ENCODE results near the gene RHCE. TPM values are rescaled to one million over a fixed set of nuclear protein-coding genes. Genes with fewer than 3 reads are reported as not detected.

The RHCE gene
- total RNA-seq, 4 donors from 2014 or later, result not detected

Other genes with a start within 250 kb of the RHCE start
- 10 to 100 TPM in 3 of 4 donors, 1 to 10 TPM in 1; 2.8 to 63.1 (median 36.6) TPM for gene SYF2, start 188.3 kb downstream of the RHCE start, total RNA-seq
- gene RSRP1, start 173.4 kb downstream of the RHCE start, total RNA-seq, result 100 to 1,000 TPM; 231 to 467 (median 279) TPM
- gene RHD, start 148.3 kb downstream of the RHCE start, total RNA-seq, result not detected
- 100 to 1,000 TPM in 2 of 4 donors, 10 to 100 TPM in 2; 21.7 to 108 (median 74.6) TPM for gene TMEM50A, start 82.5 kb downstream of the RHCE start, total RNA-seq
- 10 to 100 TPM; 11.3 to 24.9 (median 19.0) TPM for gene MACO1, start 10.1 kb upstream of the RHCE start, total RNA-seq
- gene LDLRAP1, start 122.8 kb upstream of the RHCE start, total RNA-seq, result 10 to 100 TPM; 24.9 to 75.6 (median 37.8) TPM
- gene MAN1C1, start 196.0 kb upstream of the RHCE start, total RNA-seq, result 1 to 10 TPM; 2.4 to 6.8 (median 4.3) TPM